H9 (cell line): ENCODE results near the gene DTNB. TPM values are rescaled to one million over a fixed set of nuclear protein-coding genes. Genes with fewer than 3 reads are reported as not detected.

Source experiments
- DNase-seq: peaks from one replicate; pipeline ENCODE4 v3.0.0-alpha.2; 2017
- H2AFZ ChIP-seq: one replicate; pipeline ENCODE4 v1.6.1; 2013; ENCODE audit warnings: mild to moderate bottlenecking, low read length, control low read depth, moderate library complexity
- H2AK5ac ChIP-seq: 2 replicates; pipeline ENCODE4 v1.6.1; 2013; ENCODE audit warnings: low read length, control low read depth, mixed read lengths; ENCODE audit not compliant: insufficient read length
- H2BK120ac ChIP-seq: one replicate; pipeline ENCODE4 v1.6.1; 2013; ENCODE audit warnings: low read depth, mild to moderate bottlenecking, low read length, control low read depth, inconsistent platforms; ENCODE audit not compliant: poor library complexity, severe bottlenecking
- H2BK12ac ChIP-seq: 2 replicates; pipeline ENCODE4 v1.6.1; 2013; ENCODE audit warnings: low read length, control low read depth, mixed read lengths, low read depth; ENCODE audit not compliant: insufficient read length
- H2BK15ac ChIP-seq: 2 replicates; pipeline ENCODE4 v1.6.1; 2013; ENCODE audit warnings: low read depth, low read length, control low read depth
- H2BK20ac ChIP-seq: one replicate; pipeline ENCODE4 v1.6.1; 2013; ENCODE audit warnings: low read depth, mild to moderate bottlenecking, low read length, control low read depth, inconsistent platforms; ENCODE audit not compliant: poor library complexity, severe bottlenecking
- H2BK5ac ChIP-seq: 2 replicates; pipeline ENCODE4 v1.6.1; 2013; ENCODE audit warnings: low read length, control low read depth, mixed read lengths; ENCODE audit not compliant: insufficient read length
- H3K14ac ChIP-seq: 2 replicates; pipeline ENCODE4 v1.6.1; 2013; ENCODE audit warnings: low read length, control low read depth; ENCODE audit not compliant: insufficient read depth
- H3K18ac ChIP-seq: 2 replicates; pipeline ENCODE4 v1.6.1; 2013; ENCODE audit warnings: low read depth, mild to moderate bottlenecking, mixed read lengths, low read length, control low read depth; ENCODE audit not compliant: insufficient read length
- H3K23ac ChIP-seq: 2 replicates; pipeline ENCODE4 v1.6.1; 2013; ENCODE audit warnings: low read length, control low read depth, mixed read lengths, low read depth; ENCODE audit not compliant: insufficient read length
- H3K23me2 ChIP-seq: 2 replicates; pipeline ENCODE4 v1.6.1; 2013; ENCODE audit warnings: low read depth, mild to moderate bottlenecking, mixed read lengths, low read length, control low read depth; ENCODE audit not compliant: insufficient read length, poor library complexity, severe bottlenecking
- H3K27ac ChIP-seq: 2 replicates; pipeline ENCODE4 v1.5.1; 2013; ENCODE audit warnings: low read length, control low read depth, mixed read lengths, low read depth; ENCODE audit not compliant: insufficient read length
- H3K27me3 ChIP-seq: 2 replicates; pipeline ENCODE4 v1.6.1; 2013; ENCODE audit warnings: low read length, control low read depth, inconsistent platforms; ENCODE audit not compliant: insufficient read depth
- H3K4ac ChIP-seq: 2 replicates; pipeline ENCODE4 v1.6.1; 2013; ENCODE audit warnings: low read depth, mild to moderate bottlenecking, control low read depth, inconsistent platforms, low read length, moderate library complexity
- H3K4me1 ChIP-seq: 2 replicates; pipeline ENCODE4 v1.6.1; 2013; ENCODE audit warnings: low read length, control low read depth, inconsistent platforms; ENCODE audit not compliant: insufficient read depth
- H3K4me2 ChIP-seq: 2 replicates; pipeline ENCODE4 v1.6.1; 2013; ENCODE audit warnings: low read length, control low read depth, mixed read lengths; ENCODE audit not compliant: insufficient read length, insufficient read depth
- H3K56ac ChIP-seq: 2 replicates; pipeline ENCODE4 v1.6.1; 2013; ENCODE audit warnings: low read depth, mild to moderate bottlenecking, mixed read lengths, low read length, control low read depth; ENCODE audit not compliant: insufficient read length
- H3K79me1 ChIP-seq: 2 replicates; pipeline ENCODE4 v1.6.1; 2013; ENCODE audit warnings: low read depth, mild to moderate bottlenecking, moderate library complexity, low read length, control low read depth, inconsistent platforms; ENCODE audit not compliant: insufficient read depth, poor library complexity, severe bottlenecking
- H3K79me2 ChIP-seq: 2 replicates; pipeline ENCODE4 v1.6.1; 2013; ENCODE audit warnings: low read length, control low read depth, inconsistent platforms; ENCODE audit not compliant: insufficient read depth
- H3K9ac ChIP-seq: 2 replicates; pipeline ENCODE4 v1.6.1; 2013; ENCODE audit warnings: low read length, control low read depth, mixed read lengths; ENCODE audit not compliant: insufficient read length; ENCODE audit errors: extremely low read depth
- H3K9me3 ChIP-seq: one replicate; pipeline ENCODE4 v1.6.1; 2013; ENCODE audit warnings: low read depth, low read length, inconsistent platforms; ENCODE audit not compliant: control insufficient read depth
- H3T11ph ChIP-seq: one replicate; pipeline ENCODE4 v1.6.1; 2013; ENCODE audit warnings: mild to moderate bottlenecking, low read length, control low read depth, inconsistent platforms
- H4K20me1 ChIP-seq: one replicate; pipeline ENCODE4 v1.6.1; 2013; ENCODE audit not compliant: control insufficient read depth, insufficient read length, insufficient read depth
- H4K5ac ChIP-seq: 2 replicates; pipeline ENCODE4 v1.6.1; 2013; ENCODE audit warnings: low read depth, mild to moderate bottlenecking, mixed read lengths, low read length, control low read depth; ENCODE audit not compliant: insufficient read length
- H4K8ac ChIP-seq: replicated peaks from 2 replicates; pipeline ENCODE4 v1.6.1; 2013; ENCODE audit warnings: low read length, control low read depth, mixed read lengths, low read depth; ENCODE audit not compliant: insufficient read length
- H4K91ac ChIP-seq: 2 replicates; pipeline ENCODE4 v1.6.1; 2013; ENCODE audit warnings: low read depth, mild to moderate bottlenecking, moderate library complexity, mixed read lengths, low read length, control low read depth; ENCODE audit not compliant: insufficient read length
- H3K27ac Mint-ChIP-seq, 3 experiments: 2 replicates in 2 of 3; 3 replicates in 1 of 3; pipeline ENCODE4 v1.8.0; 2020 to 2021; ENCODE audit warnings: mixed read lengths in 3 of 3, mild to moderate bottlenecking in 1 of 3, moderate library complexity in 1 of 3
- H3K27me3 Mint-ChIP-seq: 2 replicates; pipeline ENCODE4 v1.8.0; 2021; ENCODE audit warnings: low read depth, mild to moderate bottlenecking, moderate library complexity, mixed read lengths
- H3K36me3 Mint-ChIP-seq, 3 experiments: 2 replicates in 2 of 3; 3 replicates in 1 of 3; pipeline ENCODE4 v1.8.0; 2020 to 2021; ENCODE audit warnings: low read depth in 3 of 3, mixed read lengths in 3 of 3; ENCODE audit not compliant: insufficient read depth in 1 of 3
- H3K4me1 Mint-ChIP-seq, 2 experiments: 2 replicates each; pipeline ENCODE4 v1.8.0; 2020; ENCODE audit warnings: mixed read lengths in 2 of 2
- H3K4me3 Mint-ChIP-seq, 2 experiments: 2 replicates in 1 of 2; 3 replicates in 1 of 2; pipeline ENCODE4 v1.8.0; 2020 to 2021; ENCODE audit warnings: mild to moderate bottlenecking in 2 of 2, mixed read lengths in 2 of 2, moderate library complexity in 1 of 2
- H3K9me3 Mint-ChIP-seq, 2 experiments: 2 replicates in 1 of 2; 3 replicates in 1 of 2; pipeline ENCODE4 v1.8.0; 2020; ENCODE audit warnings: mild to moderate bottlenecking in 2 of 2, mixed read lengths in 2 of 2, moderate library complexity in 1 of 2
- WGBS: extraction: QIAGEN DNeasy Blood & Tissue Kit; methylation state at CpG from one replicate; pipeline ENCODE4 v1.1.7; 2013; ENCODE audit warnings: missing lambda C conversion rate, low lambda C conversion rate, mixed read lengths; ENCODE audit not compliant: insufficient read length; ENCODE audit errors: extremely low coverage; 5-methylcytosine and 5-hydroxymethylcytosine counted together
- total RNA-seq: library from RNA; stranded (reverse); gene quantifications from 2 replicates; pipeline ENCODE4 v1.2.1, GENCODE V29; 2021
- TF ChIP-seq, protein P1 (sequence below): fragments of 200-600 bp; sonication (generic); conservative IDR thresholded peaks from 3 replicates; pipeline ENCODE4 v1.8.0; 2021; ENCODE audit warnings: antibody characterized with exemption, mild to moderate bottlenecking

DTNB gene
- total RNA-seq, 1 experiment from 2014 or later = 26.7 TPM

DNA sequence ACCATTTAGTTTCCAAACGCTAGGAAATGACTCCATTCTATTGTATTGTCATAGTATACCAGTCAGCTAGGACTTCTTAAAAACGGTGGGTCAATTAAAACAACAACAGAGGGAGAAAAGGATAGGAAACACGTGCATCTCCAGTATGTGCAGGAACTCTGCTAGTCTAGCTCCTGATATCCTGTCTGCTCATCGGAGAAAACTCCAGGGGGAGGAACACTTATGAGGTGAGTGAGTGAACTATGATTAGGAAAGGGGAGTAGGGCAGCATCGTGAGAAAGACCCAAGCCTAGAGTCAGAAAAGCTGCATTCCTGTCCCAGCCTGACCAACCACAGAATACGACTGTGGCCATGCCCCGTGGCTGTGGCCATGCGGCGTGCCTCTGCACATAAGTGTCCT is 34.2 kb downstream of the DTNB start:
- Histone ChIP-seq H3K4me1 (no peaks in the 10 kb centered on the region), H2BK15ac (no peak overlapping the region), H3T11ph (no peak overlapping the region), H3K14ac (no peak overlapping the region), H3K4me2 (no peak overlapping the region), H2AFZ (no peak overlapping the region), H3K56ac (no peak overlapping the region), H3K23ac (no peak overlapping the region), H4K5ac (no peak overlapping the region), H3K9me3 (no peaks in the 10 kb centered on the region), H3K18ac (no peak overlapping the region), H2BK20ac (no peak overlapping the region), H3K79me1 (no peaks in the 10 kb centered on the region), H2AK5ac (no peak overlapping the region), H3K27ac (no peak overlapping the region), H4K8ac (no peak overlapping the region), H2BK5ac (no peak overlapping the region), H3K79me2 (no peaks in the 10 kb centered on the region), H2BK12ac (no peak overlapping the region), H3K23me2 (no peaks in the 10 kb centered on the region), H4K91ac (no peak overlapping the region), H4K20me1 (no peaks in the 10 kb centered on the region), H3K9ac (no peak overlapping the region), H2BK120ac (no peak overlapping the region), H3K27me3 (no peaks in the 10 kb centered on the region), H3K4ac (no peak overlapping the region)
- peaks cover 1 to 7% of the 10 kb centered on the region in 2 experiments; a peak in 3 of 4 replicates for H3K4me1 Mint-ChIP-seq
- H3K9me3 Mint-ChIP-seq = peaks cover 2 to 4% of the 10 kb centered on the region in 2 experiments; a peak in 1 of 5 replicates
- no peak overlapping the region for H3K4me3 Mint-ChIP-seq
- H3K27ac Mint-ChIP-seq = peak overlapping the region in 1 of 3 experiments; percentile 54; a peak in 1 of 7 replicates
- H3K36me3 Mint-ChIP-seq = peaks cover 11 to 33% (median 30%) of the 10 kb centered on the region in 3 experiments
- DNase-seq = no peak
- WGBS = no CpG with 5 or more reads among the region's 9 CpGs
- TF ChIP-seq, protein P1, sequence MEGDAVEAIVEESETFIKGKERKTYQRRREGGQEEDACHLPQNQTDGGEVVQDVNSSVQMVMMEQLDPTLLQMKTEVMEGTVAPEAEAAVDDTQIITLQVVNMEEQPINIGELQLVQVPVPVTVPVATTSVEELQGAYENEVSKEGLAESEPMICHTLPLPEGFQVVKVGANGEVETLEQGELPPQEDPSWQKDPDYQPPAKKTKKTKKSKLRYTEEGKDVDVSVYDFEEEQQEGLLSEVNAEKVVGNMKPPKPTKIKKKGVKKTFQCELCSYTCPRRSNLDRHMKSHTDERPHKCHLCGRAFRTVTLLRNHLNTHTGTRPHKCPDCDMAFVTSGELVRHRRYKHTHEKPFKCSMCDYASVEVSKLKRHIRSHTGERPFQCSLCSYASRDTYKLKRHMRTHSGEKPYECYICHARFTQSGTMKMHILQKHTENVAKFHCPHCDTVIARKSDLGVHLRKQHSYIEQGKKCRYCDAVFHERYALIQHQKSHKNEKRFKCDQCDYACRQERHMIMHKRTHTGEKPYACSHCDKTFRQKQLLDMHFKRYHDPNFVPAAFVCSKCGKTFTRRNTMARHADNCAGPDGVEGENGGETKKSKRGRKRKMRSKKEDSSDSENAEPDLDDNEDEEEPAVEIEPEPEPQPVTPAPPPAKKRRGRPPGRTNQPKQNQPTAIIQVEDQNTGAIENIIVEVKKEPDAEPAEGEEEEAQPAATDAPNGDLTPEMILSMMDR = no peak
- no peaks in the 10 kb centered on the region for H3K27me3 Mint-ChIP-seq
